Measurements from ENCODE around the gene BCKDHB.

DNA sequence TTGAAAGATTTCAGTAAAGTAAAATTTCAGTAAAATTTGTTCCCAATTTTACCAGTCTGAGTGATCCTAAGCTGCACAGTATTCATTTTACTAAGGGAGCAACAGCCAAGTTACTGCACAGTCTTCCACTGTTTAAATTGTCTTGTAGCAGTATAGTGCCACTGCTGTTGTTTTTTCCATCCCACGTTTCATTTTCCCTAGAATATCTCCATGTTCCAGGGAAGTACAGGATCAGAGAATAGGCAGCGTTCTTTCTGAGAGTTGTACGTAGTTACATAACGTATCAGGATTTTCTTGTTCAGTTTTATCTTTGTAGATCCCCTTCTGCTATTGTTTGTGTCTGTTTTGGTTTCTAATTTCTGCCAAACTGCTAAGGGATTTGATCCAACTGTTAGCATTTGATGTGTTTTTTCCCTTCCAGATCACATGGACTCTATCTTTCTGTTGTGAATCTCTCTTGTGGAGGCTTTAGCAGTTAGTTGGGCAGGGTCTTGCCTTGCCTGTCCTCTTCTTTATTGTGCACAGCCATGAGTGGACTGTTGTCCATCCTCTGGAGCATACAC, 38.4 kb downstream of the BCKDHB start:
- TF ChIP-seq, protein P1, sequence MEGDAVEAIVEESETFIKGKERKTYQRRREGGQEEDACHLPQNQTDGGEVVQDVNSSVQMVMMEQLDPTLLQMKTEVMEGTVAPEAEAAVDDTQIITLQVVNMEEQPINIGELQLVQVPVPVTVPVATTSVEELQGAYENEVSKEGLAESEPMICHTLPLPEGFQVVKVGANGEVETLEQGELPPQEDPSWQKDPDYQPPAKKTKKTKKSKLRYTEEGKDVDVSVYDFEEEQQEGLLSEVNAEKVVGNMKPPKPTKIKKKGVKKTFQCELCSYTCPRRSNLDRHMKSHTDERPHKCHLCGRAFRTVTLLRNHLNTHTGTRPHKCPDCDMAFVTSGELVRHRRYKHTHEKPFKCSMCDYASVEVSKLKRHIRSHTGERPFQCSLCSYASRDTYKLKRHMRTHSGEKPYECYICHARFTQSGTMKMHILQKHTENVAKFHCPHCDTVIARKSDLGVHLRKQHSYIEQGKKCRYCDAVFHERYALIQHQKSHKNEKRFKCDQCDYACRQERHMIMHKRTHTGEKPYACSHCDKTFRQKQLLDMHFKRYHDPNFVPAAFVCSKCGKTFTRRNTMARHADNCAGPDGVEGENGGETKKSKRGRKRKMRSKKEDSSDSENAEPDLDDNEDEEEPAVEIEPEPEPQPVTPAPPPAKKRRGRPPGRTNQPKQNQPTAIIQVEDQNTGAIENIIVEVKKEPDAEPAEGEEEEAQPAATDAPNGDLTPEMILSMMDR (IDR thresholded peaks at IDR 0.05) = no peak
- no peak for TF ChIP-seq POLR2A (IDR thresholded peaks at IDR 0.05)
- no peak for TF ChIP-seq POLR2AphosphoS5 (IDR thresholded peaks at IDR 0.05)
